ENCODE results near the gene PHAX.

DNA sequence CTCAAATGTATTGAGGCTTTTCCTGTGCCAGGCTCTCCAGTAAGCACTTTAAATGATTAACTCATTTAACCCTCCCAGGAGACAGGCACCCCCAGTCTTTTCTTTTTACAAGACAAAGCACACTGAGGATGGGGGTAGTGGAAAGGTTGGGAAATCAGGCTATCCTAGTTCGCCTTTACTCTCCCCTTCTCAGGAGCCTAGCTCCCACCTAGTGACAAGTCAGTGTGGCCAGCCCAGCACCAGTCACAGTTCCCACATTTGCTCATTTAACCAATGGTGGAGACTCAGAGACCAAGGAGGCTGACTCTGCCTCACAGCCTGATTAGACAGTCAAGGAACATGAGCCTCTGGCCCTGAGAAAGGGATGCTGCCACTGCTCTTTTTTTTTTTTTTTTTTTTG, 9.2 kb upstream of the PHAX start:
- TF ChIP-seq EZH2 (IDR thresholded peaks at IDR 0.05; ENCODE audit: insufficient read depth, poor library complexity, severe bottlenecking) (no peak), EZH2phosphoT487 (IDR thresholded peaks at IDR 0.05; ENCODE audit: insufficient read depth, low read depth) (no peak)

Data from GM23248 (cell line).